Uterus (tissue), 2 donors: ENCODE measurements around the gene HOXA9.

ENCODE experiments used
- POLR2A ChIP-seq, 2 donors: fragments of 450-650 bp; IDR thresholded peaks; one replicate each; pipeline ENCODE4 v1.6.1; 2016; ENCODE audit warnings: antibody characterized with exemption in 2 of 2, mild to moderate bottlenecking in 1 of 2, moderate library complexity in 1 of 2
- TF ChIP-seq, protein P1 (sequence below), 4 experiments: fragments of 200-600 bp in 2 of 4; fragments of 450-650 bp in 2 of 4; sonication (generic) in 2 of 4; IDR thresholded peaks; one replicate each; pipeline ENCODE4 v1.5.1; 2016 to 2019; ENCODE audit warnings: antibody characterized with exemption in 4 of 4, mild to moderate bottlenecking in 2 of 4, moderate library complexity in 1 of 4

DNA sequence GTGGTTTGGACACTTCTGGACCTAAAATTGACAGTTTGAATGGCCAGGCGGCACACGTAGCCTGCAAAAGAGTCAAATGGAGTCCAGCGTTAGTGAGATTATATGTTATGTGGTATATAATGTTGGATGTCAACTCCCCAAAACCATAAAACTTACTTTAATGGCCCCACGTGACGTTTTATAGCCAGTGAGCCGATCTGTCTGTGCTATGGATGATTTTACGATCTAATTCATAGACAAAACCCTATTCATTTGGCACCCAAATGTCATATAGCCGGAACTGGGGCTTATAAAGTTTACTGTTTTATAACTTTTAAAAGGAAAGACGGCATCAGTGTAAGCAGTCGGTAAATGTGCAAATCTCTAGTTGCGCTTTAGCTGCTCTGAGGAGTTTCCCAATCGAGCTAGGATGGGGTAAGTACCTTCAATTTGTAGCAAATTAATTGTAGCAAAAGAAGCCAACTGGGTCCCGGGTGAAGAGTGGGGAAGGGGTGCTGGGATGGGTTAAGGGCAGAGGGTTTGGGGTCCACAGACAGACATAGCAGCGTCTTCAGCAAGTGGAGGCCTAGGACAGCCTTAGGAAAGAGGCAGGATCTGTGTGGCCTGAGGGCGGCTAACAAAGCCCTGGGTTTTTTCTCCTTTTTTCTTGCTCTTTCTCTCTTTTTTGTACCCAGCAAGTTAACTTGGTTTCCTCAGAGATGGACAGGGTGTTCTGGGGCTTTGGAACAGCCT lies 25.0 kb downstream of the HOXA9 start:
- TF ChIP-seq, protein P1, sequence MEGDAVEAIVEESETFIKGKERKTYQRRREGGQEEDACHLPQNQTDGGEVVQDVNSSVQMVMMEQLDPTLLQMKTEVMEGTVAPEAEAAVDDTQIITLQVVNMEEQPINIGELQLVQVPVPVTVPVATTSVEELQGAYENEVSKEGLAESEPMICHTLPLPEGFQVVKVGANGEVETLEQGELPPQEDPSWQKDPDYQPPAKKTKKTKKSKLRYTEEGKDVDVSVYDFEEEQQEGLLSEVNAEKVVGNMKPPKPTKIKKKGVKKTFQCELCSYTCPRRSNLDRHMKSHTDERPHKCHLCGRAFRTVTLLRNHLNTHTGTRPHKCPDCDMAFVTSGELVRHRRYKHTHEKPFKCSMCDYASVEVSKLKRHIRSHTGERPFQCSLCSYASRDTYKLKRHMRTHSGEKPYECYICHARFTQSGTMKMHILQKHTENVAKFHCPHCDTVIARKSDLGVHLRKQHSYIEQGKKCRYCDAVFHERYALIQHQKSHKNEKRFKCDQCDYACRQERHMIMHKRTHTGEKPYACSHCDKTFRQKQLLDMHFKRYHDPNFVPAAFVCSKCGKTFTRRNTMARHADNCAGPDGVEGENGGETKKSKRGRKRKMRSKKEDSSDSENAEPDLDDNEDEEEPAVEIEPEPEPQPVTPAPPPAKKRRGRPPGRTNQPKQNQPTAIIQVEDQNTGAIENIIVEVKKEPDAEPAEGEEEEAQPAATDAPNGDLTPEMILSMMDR (IDR thresholded peaks at IDR 0.05) = no peak
- TF ChIP-seq POLR2A (IDR thresholded peaks at IDR 0.05) = no peak
